Ureter (tissue), 1 donor: ENCODE measurements around the gene THAP10. TPM values are rescaled to one million over a fixed set of nuclear protein-coding genes. Genes with fewer than 3 reads are reported as not detected.
"Not testable (repeated sequence)": the region's sequence is repeated elsewhere in the genome, so short reads cannot be mapped to it uniquely, and the experiment has no call there.

ENCODE experiments used
- DNase-seq: peaks from one replicate; pipeline ENCODE4 v3.0.0-alpha.2; 2020; ENCODE audit warnings: low spot score
- total RNA-seq: library from RNA; stranded (reverse); gene quantifications from one replicate; pipeline ENCODE4 v1.2.4, GENCODE V29; 2023
- donor health status: DM: yes; HTN: yes; CAD: no.

The THAP10 gene
- total RNA-seq: 3.8 TPM

DNA sequence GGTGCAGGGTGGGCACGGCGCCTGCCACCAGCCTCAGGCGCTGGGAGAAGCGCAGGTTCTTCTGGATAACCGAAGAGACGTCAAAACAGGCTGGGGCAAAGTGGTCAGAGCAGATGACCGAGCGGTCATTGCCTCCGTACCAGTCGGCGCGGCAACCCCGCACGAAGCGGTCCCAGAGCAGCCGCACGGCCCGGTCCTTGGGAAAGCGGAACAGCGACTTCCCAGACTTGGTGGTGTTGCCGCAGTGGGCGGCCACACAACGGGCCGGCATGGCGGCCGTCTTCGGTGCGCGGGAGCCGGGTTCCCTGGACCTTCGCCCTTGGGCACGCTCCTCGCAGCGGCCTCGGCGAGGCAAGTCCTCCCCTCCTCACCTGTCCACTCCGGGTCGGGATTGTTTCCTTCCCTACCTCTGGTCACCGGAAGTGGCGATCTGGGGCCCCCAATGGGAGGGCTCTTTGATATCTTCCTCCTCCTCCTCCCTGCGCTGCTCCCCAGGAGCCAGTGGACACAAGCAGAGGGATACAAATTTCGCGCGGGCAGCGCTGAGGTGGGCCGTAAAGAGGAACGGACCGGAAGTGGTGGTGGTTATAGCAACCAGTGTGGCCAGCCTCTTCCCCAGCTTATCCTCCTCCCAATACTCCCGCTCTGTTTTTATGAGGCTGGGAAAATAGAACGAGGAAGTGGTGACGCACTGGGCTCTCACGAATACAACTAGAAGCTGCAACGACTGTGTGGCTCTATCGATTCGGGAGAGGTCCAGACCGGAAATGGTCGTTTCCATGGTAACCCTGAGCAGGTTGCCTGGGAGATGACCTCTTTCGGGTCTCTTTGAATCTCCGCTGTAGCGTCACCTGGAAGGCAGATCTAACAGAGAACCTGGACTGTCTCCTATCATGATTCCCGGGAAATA is at the start of gene THAP10, which contains the start of gene LRRC49:
Gene THAP10, minus strand, starts transcription at position 432 of the 910 bp plus-strand sequence. Its CDS starts 161 bp downstream, at position 271.
Gene LRRC49, plus strand, starts transcription at position 825 of the 910 bp plus-strand sequence. Its CDS starts 69 bp downstream, at position 894.
- peak; percentile 91 for DNase-seq

DNA sequence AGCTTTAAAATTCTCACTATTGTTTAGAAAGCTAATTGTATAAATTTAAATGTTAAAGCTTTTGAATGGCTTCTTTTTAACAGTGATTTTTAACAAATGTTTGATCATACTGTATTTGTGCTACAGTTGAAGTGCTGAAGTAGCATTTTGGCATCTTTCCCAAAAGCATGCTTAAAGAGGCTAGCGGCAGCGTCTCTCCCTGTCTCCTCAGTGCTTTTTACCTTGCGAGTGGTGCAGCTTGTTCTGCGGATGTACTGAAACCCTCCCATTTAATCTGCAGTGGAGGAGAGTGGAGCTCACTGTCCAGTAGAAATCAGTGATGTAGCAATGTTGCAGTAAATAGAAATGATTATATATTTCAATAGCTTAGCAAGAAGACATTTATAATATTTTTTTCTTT is 44.1 kb upstream of the THAP10 start:
- no peak for DNase-seq

DNA sequence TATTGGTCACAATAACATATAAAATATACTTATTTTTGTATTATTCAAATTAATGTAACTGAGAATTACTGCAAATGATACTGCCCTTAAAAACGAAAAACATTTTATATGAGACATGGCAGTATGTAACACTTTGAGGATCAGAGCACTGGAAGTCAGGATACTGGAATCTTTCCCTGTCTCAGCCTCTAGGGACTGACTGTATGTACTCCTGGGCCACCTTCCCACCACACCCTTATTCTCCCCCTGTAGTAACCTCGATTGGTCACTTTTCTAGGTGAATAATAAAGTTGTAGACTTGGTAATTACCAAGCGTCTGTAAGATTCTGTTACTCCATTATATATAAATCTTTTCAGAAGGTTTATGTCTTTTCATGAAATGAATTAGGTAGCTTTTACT is 43.4 kb upstream of the THAP10 start:
- no peak for DNase-seq

DNA sequence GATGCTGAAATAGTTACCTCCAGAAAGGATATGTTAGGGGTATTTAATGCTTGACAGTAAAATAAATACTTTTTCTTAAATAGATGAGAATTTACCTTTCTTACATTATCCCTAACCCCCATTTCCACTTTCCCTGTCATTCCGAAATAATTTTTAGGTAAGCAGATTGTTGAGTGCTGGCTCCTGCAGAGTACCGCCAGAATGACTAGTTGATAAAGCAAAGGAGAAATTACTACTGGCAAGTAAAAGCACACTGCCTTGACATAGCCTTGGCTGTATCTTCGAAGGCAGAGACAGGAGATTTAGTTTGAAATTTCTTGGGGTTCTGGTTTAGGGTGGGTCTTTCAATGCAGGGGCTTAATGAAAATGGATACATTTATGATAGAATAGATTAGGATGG is 41.2 kb upstream of the THAP10 start:
- DNase-seq: no peak

DNA sequence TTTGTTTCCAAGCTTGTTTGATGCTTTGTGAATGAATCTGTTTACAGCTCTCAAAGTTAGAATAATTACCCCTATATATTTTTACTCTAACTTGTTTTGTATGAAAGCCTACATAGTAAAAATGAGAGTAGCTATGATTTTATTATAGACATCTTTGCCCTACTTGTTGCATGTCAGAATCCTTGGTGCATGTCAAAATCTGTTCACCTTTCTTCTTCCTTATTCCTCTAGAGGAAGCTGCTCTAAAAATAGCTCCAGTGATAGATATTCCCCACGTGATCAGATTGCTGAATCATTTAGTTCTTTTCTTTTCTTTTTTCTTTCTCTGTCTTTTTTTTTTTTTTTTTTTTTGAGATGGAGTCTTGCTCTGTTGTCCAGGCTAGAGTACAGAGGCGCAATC is 40.2 kb upstream of the THAP10 start:
- DNase-seq: no peak

DNA sequence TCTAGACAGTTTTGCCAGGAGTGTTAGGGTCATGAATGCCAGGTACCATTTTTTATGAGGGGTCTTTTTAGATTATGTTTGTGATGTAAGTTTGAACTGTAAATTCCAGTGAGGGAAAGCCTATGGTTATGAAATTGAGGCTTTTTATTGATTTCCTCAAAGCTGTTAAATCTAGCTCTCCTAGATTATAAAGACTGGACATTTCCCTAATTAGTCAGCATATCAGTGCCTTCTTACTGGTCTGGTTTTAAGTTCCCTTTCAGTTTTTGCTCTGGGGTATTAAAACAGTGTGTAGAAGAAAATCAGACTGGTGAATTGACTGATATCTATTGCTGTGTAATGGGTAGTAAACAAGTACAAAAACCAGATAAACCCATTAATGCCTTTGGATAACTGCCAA is 39.6 kb upstream of the THAP10 start:
- no peak for DNase-seq

DNA sequence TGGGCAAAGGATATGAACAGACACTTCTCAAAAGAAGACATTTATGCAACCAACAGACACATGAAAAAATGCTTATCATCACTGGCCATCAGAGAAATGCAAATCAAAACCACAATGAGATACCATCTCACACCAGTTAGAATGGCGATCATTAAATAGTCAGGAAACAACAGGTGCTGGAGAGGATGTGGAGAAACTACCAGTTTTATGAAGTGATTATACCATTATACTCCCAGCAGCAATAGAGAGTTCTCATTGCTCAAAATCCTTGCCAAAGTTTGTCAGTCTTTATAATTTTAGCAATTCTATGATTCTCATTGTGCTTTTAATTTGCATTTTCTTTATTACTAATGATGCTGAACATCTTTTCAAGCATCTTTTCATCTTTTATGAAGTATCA is 34.7 kb upstream of the THAP10 start:
- not testable (repeated sequence) for DNase-seq

DNA sequence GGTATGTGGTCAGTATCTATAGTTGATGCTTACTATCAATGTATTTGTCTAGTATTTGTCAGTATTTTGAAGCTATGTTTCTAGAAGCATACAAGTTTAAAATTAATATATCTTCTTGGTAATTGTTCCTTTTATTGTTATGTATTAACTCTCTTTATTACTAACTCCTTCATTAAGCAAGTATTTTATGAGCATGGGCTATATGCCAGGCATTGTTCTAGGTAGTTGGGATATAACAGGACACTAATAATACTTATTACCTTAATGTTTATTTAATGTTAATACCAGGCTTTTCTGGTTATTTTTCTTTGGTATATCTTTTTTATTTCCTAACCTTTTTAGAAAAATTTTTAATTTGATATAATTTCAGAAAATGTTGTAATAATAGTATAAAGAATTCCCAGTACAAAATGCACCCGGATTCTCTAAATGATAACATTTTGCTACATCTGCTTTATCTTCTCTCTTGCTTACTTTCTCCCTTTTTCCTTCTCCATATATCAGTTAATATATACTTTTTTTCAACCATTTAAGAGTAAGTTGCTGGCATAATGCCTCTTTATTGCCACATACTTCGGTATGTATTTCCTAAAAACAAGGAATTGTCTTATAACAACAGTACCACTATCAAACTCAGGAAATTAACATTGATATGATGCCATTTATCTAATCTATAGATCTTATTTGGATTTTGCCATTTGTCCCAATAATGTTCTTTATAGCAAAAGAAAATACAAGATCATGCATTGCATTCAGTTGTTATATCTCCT is 31.3 kb upstream of the THAP10 start:
- DNase-seq: no peak

DNA sequence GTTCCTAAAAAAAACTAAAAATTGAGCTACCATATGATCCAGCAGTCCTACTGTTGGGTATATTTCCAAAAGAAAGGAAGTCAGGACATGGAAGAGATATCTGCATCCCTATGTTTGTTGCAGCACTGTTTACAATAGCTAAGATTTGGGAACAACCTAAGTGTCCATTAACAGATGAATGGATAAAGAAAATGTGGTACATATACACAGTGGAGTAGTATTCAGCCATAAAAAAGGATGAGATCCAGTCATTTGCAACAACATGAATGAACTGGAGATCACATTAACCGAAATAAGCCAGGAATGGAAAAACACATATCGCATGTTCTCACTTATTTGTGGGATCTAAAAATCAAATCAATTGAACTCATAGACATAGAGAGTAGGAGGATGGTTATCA is 29.9 kb upstream of the THAP10 start:
- DNase-seq: no peak

DNA sequence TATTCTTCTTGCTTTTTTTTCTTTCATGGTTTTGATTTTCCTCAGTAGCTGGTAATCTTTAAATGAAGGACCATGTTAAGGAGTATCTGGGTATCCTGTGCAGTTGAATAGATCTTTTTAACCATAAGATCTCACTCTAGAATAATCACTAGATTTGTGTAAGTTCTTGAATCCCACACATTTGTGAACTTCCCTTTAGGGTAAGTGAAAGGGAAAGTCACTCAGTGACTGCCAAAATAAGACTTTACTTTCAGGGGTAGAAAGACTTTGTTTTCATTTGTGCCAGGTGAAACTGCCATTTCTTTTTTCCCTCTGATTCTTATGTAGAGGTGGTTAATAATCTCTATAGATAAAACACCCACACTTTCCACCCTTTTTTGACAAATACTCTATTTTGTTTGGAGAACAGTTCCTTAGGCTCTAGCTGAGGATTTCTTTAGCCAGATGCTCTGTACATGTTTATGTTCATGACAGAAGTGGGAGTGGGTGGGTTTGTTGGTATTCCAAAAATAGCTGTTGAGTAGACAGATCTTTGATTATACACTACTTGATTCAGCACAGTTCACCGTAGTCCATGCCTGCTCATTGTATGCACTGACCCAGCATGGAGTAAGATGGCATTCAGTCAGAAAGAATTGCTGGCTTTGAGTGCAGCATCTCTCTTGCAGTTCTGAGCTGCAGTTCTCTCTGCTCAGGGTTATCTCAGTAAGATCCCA is 28.9 kb upstream of the THAP10 start:
- no peak for DNase-seq

DNA sequence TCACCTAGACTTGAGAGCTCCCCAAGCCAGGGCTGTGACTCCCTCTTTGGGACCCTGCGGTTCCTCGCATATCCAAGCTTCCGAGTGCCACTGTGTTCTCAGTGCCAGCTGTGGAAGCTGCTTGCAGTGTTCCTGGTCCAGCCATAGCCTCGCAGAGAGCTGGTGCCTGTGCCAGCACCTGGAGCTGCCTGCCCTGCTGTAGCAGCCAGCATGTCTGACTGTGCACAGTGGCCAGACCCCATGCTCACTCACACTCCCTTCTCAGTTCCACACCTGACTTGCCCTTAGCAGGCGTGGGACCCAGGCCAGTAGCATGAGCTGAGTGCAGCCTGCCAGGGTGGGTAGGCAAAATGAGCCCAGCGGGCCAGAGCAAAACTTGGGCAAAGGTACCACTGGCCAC is 25.7 kb upstream of the THAP10 start:
- DNase-seq: no peak

DNA sequence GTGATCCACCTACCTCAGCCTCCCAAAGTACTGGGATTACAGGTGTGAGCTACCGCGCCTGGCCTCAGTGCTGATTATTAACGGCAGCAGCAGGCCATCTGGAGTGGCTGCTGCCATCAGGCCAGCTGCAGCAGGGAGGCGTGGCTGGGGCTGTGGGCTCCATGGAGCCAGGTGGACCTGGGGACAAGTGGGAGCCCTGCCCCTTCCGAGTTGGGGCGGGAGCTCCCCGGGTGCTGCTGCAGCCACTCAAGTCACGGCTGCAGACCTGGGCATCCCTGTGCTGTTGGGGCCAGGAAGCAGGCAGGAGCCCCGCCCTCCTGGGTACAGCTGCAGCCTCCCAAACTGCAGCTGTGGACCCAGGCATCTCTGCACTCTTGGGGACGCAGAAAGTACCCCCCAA is 24.3 kb upstream of the THAP10 start:
- DNase-seq: no peak

DNA sequence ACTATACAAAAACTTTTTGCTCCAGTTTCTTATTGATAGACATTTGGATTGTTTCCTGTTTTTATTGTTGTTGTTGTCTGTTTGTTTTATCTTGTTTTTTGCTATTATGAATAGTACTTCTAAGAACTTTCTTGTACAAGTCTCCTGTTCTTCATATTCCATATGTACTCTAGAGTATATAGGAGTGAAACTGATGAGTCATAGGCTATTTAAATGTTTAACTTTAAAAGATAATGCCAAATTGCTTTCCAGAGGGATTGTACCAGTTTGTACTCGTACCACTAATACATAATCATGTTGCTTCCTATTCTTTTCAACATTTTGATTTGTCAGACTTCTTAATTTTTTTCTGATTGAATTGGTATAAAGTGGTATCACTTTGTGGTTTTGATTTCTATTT is 20.0 kb upstream of the THAP10 start:
- no peak for DNase-seq

DNA sequence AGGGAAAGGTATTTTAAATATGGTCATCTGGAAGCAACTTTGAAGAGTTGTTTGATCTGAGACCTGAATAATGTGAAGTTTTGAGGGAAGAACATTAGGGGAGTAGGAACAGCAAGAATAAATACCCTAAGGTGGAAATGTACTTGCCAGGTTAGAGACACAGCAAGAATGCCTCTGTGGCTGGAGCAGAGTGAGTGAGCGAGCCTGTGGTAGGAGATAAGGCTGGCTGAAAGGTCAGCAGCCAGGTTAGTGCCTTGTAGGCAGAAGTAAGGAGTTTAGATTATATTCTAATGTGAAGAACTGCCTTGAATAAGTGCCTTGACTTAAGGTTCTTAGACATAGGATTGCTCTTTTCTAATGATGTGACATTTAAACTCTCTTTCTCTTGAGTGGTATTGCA is 18.7 kb upstream of the THAP10 start:
- no peak for DNase-seq

DNA sequence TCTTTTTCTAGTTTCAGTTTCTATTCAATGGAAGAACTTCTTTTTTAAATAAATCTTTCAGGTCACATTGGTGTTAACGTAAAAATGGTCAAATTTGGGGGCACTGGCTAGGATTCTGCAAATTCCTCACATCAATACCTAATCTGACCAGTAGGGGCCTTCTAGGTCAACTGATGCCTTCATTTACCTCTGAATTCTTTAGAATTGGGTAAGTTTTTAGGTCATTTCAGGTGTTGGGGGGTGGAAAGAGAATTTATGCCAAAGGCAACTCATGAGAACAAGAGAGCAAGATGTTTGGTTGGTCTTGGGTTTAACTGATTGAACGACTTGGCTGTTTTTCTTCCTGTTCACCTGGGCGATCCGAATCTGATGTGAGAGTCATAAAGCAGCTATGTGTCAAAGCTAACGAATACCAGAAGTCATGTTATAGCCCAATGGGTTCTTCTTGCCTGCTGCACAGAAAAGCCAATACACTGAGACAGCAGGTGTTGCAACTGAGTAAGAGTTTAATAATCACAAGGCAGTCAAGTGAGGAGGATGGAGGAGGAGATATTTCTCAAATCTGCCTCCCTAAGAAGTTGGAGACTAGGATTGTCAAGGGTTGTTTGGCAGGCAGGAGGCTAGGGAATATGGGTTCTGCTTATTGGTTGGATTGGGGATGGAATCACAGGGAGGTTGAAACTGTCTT is 15.7 kb upstream of the THAP10 start:
- DNase-seq: no peak

DNA sequence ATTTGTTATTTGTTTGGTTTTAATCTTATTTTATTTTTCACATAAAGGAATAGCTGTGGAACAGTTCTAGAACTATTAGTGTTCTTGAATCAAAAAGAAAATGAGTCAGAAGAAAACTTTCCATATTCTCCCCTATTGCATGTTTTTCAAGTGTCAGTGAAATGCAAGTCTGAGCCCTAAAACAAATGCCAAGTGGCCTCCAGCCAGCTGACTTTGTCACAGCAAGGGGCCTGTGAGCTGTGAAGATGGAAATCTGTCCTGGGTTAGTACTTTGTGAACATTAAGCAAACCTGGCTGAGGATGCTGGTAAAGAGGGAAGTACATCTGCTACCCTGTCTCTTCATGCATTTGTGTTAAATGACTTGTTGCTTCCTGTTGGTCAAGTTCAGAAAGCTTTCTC is 14.6 kb upstream of the THAP10 start:
- DNase-seq: no peak

DNA sequence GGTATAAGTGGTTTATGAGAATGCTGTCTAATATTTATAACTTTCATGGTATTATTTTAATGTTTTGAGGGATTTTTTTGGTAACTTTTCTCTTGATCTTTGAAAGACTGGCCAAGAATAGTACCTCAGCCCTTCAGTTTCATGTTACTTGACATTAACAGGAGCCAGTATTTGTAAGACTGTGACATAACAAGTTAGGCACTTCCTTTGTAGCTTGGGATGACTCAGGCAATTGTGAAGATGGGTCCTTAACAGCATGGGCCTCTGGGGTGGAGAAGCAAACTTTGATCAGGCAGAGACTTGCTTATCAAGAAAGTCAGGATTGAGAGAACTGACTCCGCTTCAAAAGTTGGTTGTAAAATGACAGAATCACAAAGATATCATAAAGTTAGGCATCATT is 9.9 kb upstream of the THAP10 start:
- DNase-seq: no peak

DNA sequence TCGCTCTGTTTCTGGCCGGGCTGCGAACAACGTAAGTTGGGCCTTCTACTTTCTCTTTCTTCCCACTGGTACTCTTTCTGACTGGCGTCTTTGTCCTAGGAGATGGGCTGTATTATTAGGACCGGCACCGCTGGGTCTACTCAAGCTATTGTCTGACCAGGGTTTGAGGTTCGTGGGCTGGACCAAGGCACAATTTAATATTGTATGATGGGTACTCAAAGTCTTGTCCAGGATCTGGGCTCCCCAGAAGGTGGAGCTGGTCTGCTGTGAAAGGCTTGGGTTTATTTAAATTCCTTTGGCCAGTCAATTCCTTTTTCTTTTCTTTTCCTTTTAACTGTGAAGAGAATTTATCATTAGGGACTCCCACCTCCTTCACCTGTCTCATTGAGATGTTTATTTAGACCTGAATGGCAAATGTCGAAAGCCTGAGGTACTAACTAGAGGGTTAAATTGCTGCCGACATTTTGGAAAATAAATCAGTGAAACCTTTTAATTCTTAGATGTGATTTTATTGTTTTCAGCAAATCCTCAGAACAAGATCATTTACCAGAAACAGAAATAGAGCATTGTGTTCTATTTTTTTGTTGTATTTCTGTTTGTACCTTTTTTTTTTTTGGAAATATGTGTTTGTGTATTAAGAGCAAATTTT is 803 bp upstream of the THAP10 start:
- DNase-seq: peak; percentile 49

DNA sequence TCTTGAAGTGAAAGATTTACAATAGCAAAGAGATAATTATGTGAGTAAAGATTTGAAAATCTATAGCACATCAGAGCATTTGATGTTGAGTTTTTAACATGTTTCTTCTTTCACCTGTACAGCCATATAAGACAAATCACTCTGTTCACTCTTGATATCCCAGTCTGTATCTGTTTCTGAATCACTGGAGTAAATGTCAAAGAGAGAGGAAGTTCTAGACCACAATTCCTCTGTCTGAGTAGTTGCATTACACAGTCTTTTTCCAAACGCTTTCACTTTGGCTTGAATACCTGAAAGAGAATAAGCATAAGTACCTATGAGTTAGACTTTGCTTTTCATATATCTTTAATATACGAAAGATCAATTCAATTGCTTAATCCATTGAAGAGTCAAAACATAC is 9.9 kb downstream of the THAP10 start:
- DNase-seq: no peak

DNA sequence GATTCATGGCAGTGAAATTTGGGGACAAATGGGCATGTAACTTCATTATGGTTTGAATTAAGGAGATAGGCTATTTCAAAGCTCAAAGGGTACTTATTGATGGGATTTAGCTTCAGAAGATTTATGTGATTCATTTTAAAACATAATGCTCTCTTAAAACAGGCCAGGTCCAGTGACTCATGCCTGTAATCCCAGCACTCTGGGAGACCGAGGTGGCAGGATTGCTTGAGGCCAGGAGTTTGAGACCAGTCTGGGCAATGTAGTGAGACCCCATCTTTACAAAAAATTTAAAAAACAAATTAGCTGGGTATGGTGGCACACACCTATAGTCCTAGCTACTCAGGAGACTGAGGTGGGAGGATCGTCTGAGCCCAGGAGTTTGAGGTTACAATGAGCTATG is 11.5 kb downstream of the THAP10 start:
- no peak for DNase-seq

DNA sequence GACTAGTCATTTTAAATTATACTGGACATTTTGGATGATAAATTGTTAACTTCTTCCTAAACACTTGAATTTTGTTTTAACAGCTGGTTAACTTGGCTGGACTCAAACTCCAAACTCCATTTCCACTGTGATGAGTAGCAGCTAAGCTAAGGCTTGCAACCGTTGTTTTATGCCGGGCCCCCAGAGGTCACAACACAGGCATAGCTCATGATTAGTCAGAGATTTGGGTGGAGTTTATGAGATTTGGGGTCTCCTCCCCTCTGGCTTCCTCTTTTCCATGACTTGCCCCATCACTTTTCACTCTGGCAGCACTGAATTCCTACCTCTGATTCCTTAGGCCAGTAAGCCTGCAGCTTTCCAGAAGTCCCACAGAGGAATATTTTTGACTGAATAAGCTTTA is 12.8 kb downstream of the THAP10 start:
- no peak for DNase-seq
